ENCODE results near the gene KLHL41.
A peak's percentile ranks its signal among the peaks of the same experiment; 100 is the strongest.

KLHL41 gene

GRCh38 chr2:169509298-169509885 lies at the start of gene KLHL41:
TSS of gene KLHL41 (plus strand) at chr2:169509702. CDS start at chr2:169509779, 77 bp downstream.
- DNase-seq = no peak

- no peak for DNase-seq
These were observed 48.4 kb upstream of the KLHL41 start for GRCh38 chr2:169461143-169461542.

GRCh38 chr2:169462896-169463695 lies 46.4 kb upstream of the KLHL41 start:
- DNase-seq = no peak

- DNase-seq = no peak
These were observed 45.0 kb upstream of the KLHL41 start for GRCh38 chr2:169464466-169464865.

- no peak for DNase-seq
These were observed 44.6 kb upstream of the KLHL41 start for GRCh38 chr2:169464882-169465281.

- no peak for DNase-seq
These were observed 40.7 kb upstream of the KLHL41 start for GRCh38 chr2:169468841-169469240.

GRCh38 chr2:169469952-169470572 lies 39.4 kb upstream of the KLHL41 start:
- no peak for DNase-seq

- no peak for DNase-seq
These were observed 37.3 kb upstream of the KLHL41 start for GRCh38 chr2:169472249-169472648.

- DNase-seq = no peak
These were observed 33.0 kb upstream of the KLHL41 start for GRCh38 chr2:169476459-169476858.

- no peak for DNase-seq
These were observed 31.2 kb upstream of the KLHL41 start for GRCh38 chr2:169478339-169478738.

GRCh38 chr2:169478745-169479256 lies 30.7 kb upstream of the KLHL41 start:
- no peak for DNase-seq

- DNase-seq = peak; percentile 44
These were observed 30.0 kb upstream of the KLHL41 start, which contains the start of gene BBS5 for GRCh38 chr2:169479257-169480078. TSS of gene BBS5 (plus strand) at chr2:169479494. CDS start at chr2:169479554, 60 bp downstream.

- no peak for DNase-seq
These were observed 29.4 kb upstream of the KLHL41 start for GRCh38 chr2:169480079-169480465.

- DNase-seq = no peak
These were observed 23.8 kb upstream of the KLHL41 start for GRCh38 chr2:169485650-169486138.

- no peak for DNase-seq
These were observed 23.0 kb upstream of the KLHL41 start for GRCh38 chr2:169486487-169486886.

- no peak for DNase-seq
These were observed 18.7 kb upstream of the KLHL41 start for GRCh38 chr2:169490834-169491233.

- no peak for DNase-seq
These were observed 18.1 kb upstream of the KLHL41 start for GRCh38 chr2:169491378-169491777.

GRCh38 chr2:169493360-169493759 lies 16.1 kb upstream of the KLHL41 start:
- no peak for DNase-seq

GRCh38 chr2:169495310-169495928 lies 14.1 kb upstream of the KLHL41 start:
- DNase-seq = no peak

GRCh38 chr2:169504651-169505050 lies 4.9 kb upstream of the KLHL41 start:
- DNase-seq = no peak

- DNase-seq = no peak
These were observed 1.8 kb upstream of the KLHL41 start for GRCh38 chr2:169507698-169508097.

GRCh38 chr2:169509955-169510354 lies 453 bp downstream of the KLHL41 start:
- DNase-seq = no peak
